ENCODE data around the gene SPDYC. TPM values are rescaled to one million over a fixed set of nuclear protein-coding genes. Genes with fewer than 3 reads are reported as not detected.

Gene SPDYC
- total RNA-seq, 1 experiment from 2014 or later, result not detected

DNA sequence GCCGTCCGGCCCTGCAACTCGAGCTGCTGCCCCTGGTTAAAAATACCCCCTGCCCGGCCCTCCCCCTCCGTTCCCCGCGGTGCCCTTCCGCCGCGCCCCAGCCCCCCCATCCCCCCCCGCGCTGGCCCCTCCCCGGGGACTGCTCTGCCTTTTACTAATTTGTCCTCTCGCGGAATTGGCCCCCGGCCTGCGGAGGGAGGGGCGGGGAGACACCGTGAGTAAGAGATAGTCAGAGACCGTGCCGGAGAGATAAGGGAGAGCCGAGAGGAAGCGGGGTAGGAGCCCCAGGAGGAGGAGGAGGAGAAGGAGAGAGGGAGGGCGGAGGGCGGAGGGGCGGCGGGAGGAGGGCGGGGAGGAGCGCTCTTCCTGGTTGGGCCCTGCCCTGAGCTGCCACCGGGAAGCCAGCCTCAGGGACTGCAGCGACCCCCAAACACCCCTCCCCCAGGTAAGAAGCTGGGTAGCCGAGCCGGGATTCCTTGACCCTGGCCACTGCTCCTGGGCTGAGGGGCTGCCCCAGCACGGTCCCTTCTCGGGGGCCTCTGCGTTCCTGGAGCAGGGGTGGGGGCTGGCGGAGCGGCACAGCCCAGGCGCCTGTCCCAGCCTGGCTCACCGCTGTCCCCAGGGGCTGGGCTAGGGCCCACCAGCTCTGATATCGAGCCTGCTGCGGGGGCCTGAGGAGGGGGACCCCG, 11.7 kb downstream of the SPDYC start, which contains the start of gene CAPN1:
Gene CAPN1 (plus strand): TSS at position 360 of the 689 bp plus-strand sequence. CDS start 774 bp downstream, outside the sequence.
- peak within 1 kb of the TSS; percentile 92 for H3K4me3 ChIP-seq (ENCODE audit: low read length)
- TF ChIP-seq EZH2 (IDR thresholded peaks at IDR 0.05; ENCODE audit: low read length, unreplicated experiment), result no peak
- TF ChIP-seq, protein P1, sequence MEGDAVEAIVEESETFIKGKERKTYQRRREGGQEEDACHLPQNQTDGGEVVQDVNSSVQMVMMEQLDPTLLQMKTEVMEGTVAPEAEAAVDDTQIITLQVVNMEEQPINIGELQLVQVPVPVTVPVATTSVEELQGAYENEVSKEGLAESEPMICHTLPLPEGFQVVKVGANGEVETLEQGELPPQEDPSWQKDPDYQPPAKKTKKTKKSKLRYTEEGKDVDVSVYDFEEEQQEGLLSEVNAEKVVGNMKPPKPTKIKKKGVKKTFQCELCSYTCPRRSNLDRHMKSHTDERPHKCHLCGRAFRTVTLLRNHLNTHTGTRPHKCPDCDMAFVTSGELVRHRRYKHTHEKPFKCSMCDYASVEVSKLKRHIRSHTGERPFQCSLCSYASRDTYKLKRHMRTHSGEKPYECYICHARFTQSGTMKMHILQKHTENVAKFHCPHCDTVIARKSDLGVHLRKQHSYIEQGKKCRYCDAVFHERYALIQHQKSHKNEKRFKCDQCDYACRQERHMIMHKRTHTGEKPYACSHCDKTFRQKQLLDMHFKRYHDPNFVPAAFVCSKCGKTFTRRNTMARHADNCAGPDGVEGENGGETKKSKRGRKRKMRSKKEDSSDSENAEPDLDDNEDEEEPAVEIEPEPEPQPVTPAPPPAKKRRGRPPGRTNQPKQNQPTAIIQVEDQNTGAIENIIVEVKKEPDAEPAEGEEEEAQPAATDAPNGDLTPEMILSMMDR (conservative IDR thresholded peaks at IDR 0.05; ENCODE audit: low read depth, low read length), result no peak
- TF ChIP-seq EZH2phosphoT487 (IDR thresholded peaks at IDR 0.05; ENCODE audit: borderline replicate concordance, low read length), result no peak
- CTCF ChIA-PET, result interaction anchor here (0.7 to 1.2 kb wide), 2 partner anchors 47 to 404 kb away, joined by 3 to 4 read pairs; no protein-coding TSS in a partner anchor
- peak within 1 kb of the TSS; percentile 99 for H3K4me2 ChIP-seq (ENCODE audit: low read length)
- BruUV-seq (replicated peaks), result no TSS peak
- H3F3A ChIP-seq (ENCODE audit: low read length, unreplicated experiment), result no peaks in the 10 kb centered on the region
- no peaks in the 10 kb centered on the region for H3K27me3 ChIP-seq (ENCODE audit: low read length)
- DNase-seq (peak; percentile 98), ATAC-seq (peak; percentile 70)
- POLR2A ChIA-PET (ENCODE audit: unreplicated experiment), result interaction anchor here (2.0 kb wide), 1 partner anchor 47 kb away, joined by 12 read pairs; the partner anchor contains the start of gene SYVN1
- H3K79me2 ChIP-seq (ENCODE audit: low read length), result peaks cover 68% of the 10 kb centered on the region
- H3K9me2 ChIP-seq (replicated peaks; ENCODE audit: low read length), result no peaks in the 10 kb centered on the region
- intact Hi-C loops (cut with micrococcal nuclease), result loop anchor here (1.0 to 10.0 kb wide), 4 partner anchors 46 to 133 kb away; partner anchors contain the start of genes CDC42EP2 and ZNHIT2
- peak within 1 kb of the TSS; percentile 87 for H3K9ac ChIP-seq (ENCODE audit: low read length)
- H2AFZ ChIP-seq (ENCODE audit: low read length), result peak within 1 kb of the TSS; percentile 95
- peak within 1 kb of the TSS; percentile 69 for H3K27ac ChIP-seq (ENCODE audit: low read length)
- H3K36me3 ChIP-seq (ENCODE audit: low read depth, low read length), result peaks cover 20% of the 10 kb centered on the region
- H4K20me1 ChIP-seq (ENCODE audit: low read length), result peaks cover 4% of the 10 kb centered on the region; the same call in 1 of the 2 replicates
- H3K9me3 ChIP-seq (ENCODE audit: low read length), result no peaks in the 10 kb centered on the region
- peaks cover 27% of the 10 kb centered on the region for H3K4me1 ChIP-seq (ENCODE audit: insufficient read depth, low read length)

DNA sequence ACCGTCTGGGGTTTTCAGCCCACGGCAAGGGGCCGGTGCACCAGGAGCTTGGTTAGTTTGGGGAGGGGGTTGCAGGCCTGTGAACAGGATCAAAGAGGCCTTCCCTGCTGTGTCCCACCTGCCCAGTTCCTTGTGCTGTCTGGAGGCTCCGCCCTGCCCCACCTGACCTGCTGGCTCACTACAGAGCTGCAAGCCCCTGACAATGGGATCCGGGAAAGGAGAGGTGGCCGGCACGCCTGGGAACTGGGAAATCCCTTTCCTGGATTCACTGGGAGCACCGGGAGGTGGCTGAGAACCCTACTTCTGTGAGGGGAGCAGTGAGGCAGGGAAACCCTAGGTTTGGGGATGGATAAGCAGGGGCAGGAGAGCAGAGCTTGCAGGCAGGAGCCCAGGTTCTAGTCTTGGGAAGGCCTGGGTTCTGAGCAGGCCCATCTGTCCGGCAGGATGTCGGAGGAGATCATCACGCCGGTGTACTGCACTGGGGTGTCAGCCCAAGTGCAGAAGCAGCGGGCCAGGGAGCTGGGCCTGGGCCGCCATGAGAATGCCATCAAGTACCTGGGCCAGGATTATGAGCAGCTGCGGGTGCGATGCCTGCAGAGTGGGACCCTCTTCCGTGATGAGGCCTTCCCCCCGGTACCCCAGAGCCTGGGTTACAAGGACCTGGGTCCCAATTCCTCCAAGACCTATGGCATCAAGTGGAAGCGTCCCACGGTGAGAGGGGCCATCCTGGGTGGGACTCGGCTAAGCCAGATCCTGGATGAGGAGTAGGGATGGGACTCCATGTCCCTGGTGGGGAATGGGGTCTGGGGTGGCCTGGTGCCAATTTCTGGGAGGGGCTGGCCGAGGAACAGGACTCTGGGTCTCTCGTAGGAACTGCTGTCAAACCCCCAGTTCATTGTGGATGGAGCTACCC, 12.5 kb downstream of the SPDYC start:
- Histone ChIP-seq H3K27ac (ENCODE audit: low read length) (peak overlapping the region; percentile 69), H4K20me1 (ENCODE audit: low read length) (peaks cover 4% of the 10 kb centered on the region; the same call in 1 of the 2 replicates), H3K79me2 (ENCODE audit: low read length) (peaks cover 68% of the 10 kb centered on the region), H3K4me3 (ENCODE audit: low read length) (peak overlapping the region; percentile 92), H3K9me2 (replicated peaks; ENCODE audit: low read length) (no peaks in the 10 kb centered on the region), H2AFZ (ENCODE audit: low read length) (peak overlapping the region; percentile 66), H3F3A (ENCODE audit: low read length, unreplicated experiment) (no peaks in the 10 kb centered on the region), H3K4me2 (ENCODE audit: low read length) (peak overlapping the region; percentile 99), H3K36me3 (ENCODE audit: low read depth, low read length) (peaks cover 27% of the 10 kb centered on the region), H3K27me3 (ENCODE audit: low read length) (no peaks in the 10 kb centered on the region), H3K4me1 (ENCODE audit: insufficient read depth, low read length) (peaks cover 27% of the 10 kb centered on the region), H3K9ac (ENCODE audit: low read length) (peak overlapping the region; percentile 87), H3K9me3 (ENCODE audit: low read length) (no peaks in the 10 kb centered on the region)
- ATAC-seq, result peak; percentile 48
- intact Hi-C loops (cut with micrococcal nuclease), result loop anchor here (1.0 to 10.0 kb wide), 2 partner anchors 47 to 132 kb away; partner anchors contain the start of gene CDC42EP2
- ChIA-PET CTCF (interaction anchor here (0.6 kb wide), 1 partner anchor 65 kb away, joined by 3 read pairs; no protein-coding TSS in a partner anchor), POLR2A (ENCODE audit: unreplicated experiment) (interaction anchor here (0.6 to 2.0 kb wide), 3 partner anchors 28 to 71 kb away, joined by 3 to 12 read pairs (median 3); partner anchors contain the start of genes SYVN1 and TM7SF2)
- no peak for TF ChIP-seq EZH2phosphoT487 (IDR thresholded peaks at IDR 0.05; ENCODE audit: borderline replicate concordance, low read length)
- TF ChIP-seq, protein P1 (conservative IDR thresholded peaks at IDR 0.05; ENCODE audit: low read depth, low read length), result no peak
- TF ChIP-seq EZH2 (IDR thresholded peaks at IDR 0.05; ENCODE audit: low read length, unreplicated experiment), result no peak
- BruUV-seq (replicated peaks), result TSS peak; percentile 34
- peak; percentile 54 for DNase-seq

All from PC-3 (cell line).